Liver (tissue), 3 donors: ENCODE results near the gene GIMAP6.
"Not testable (repeated sequence)": the region's sequence is repeated elsewhere in the genome, so short reads cannot be mapped to it uniquely, and the experiment has no call there.

Source experiments
- ATF3 ChIP-seq: IDR thresholded peaks from 2 replicates; pipeline ENCODE4 v1.6.1; 2016; ENCODE audit warnings: antibody characterized with exemption
- CTCF ChIP-seq: fragments of 150-350 bp; IDR thresholded peaks from 2 replicates; pipeline ENCODE4 v1.5.1; 2017; ENCODE audit warnings: improper control_type of control experiment, low read depth, low read length; ENCODE audit not compliant: missing input control
- EGR1 ChIP-seq, 2 donors: IDR thresholded peaks; 2 replicates each; pipeline ENCODE4 v1.6.1; 2016 to 2018; ENCODE audit warnings: antibody characterized with exemption in 2 of 2, low read depth in 2 of 2
- JUND ChIP-seq, 2 donors: IDR thresholded peaks; 2 replicates each; pipeline ENCODE4 v1.6.1; 2016; ENCODE audit warnings: antibody characterized with exemption in 2 of 2
- MAX ChIP-seq: IDR thresholded peaks from 2 replicates; pipeline ENCODE4 v1.6.1; 2016; ENCODE audit warnings: antibody characterized with exemption
- NR2F2 ChIP-seq: IDR thresholded peaks from 2 replicates; pipeline ENCODE4 v1.6.1; 2016; ENCODE audit warnings: antibody characterized with exemption
- REST ChIP-seq: IDR thresholded peaks from 2 replicates; pipeline ENCODE4 v1.6.1; 2016; ENCODE audit warnings: antibody characterized with exemption, mild to moderate bottlenecking
- RXRA ChIP-seq, 2 donors: IDR thresholded peaks; 2 replicates each; pipeline ENCODE4 v1.6.1; 2017 to 2018; ENCODE audit warnings: antibody characterized with exemption in 2 of 2, mild to moderate bottlenecking in 1 of 2
- donor health status: healthy.
- donor health status: healthy.

- not testable (repeated sequence) for TF ChIP-seq REST; NR2F2; CTCF; MAX; ATF3; EGR1 (IDR thresholded peaks at IDR 0.05; ENCODE audit: low read depth in 2 of 2); RXRA (IDR thresholded peaks at IDR 0.05); JUND (IDR thresholded peaks at IDR 0.05)
Measured at GRCh38 chr7:150676854-150677253, 44.7 kb upstream of the GIMAP6 start.
